ENCODE data around the gene ST3GAL3. TPM values are rescaled to one million over a fixed set of nuclear protein-coding genes. Genes with fewer than 3 reads are reported as not detected.

Gene ST3GAL3
- total RNA-seq, 4 donors from 2014 or later: 4.1 to 47.2 (median 19.0) TPM

- no peaks in the 10 kb centered on the region for H3K27me3 ChIP-seq
- H3K4me1 ChIP-seq: peaks cover 0 to 15% of the 10 kb centered on the region in 2 donors
- no peaks in the 10 kb centered on the region for H3K9me3 ChIP-seq
- intact Hi-C loops (cut with DNase I; ENCODE audit: low total_unique reads): no loop called here
- DNase-seq: peak in 1 of 2 donors; percentile 43
- H3K4me3 ChIP-seq: peak overlapping the region; percentile 67 to 72
- H3K27ac ChIP-seq: peak overlapping the region; percentile 92 to 95
- H3K36me3 ChIP-seq: no peaks in the 10 kb centered on the region
- TF ChIP-seq POLR2A (IDR thresholded peaks at IDR 0.05): no peak
- TF ChIP-seq, protein P1, sequence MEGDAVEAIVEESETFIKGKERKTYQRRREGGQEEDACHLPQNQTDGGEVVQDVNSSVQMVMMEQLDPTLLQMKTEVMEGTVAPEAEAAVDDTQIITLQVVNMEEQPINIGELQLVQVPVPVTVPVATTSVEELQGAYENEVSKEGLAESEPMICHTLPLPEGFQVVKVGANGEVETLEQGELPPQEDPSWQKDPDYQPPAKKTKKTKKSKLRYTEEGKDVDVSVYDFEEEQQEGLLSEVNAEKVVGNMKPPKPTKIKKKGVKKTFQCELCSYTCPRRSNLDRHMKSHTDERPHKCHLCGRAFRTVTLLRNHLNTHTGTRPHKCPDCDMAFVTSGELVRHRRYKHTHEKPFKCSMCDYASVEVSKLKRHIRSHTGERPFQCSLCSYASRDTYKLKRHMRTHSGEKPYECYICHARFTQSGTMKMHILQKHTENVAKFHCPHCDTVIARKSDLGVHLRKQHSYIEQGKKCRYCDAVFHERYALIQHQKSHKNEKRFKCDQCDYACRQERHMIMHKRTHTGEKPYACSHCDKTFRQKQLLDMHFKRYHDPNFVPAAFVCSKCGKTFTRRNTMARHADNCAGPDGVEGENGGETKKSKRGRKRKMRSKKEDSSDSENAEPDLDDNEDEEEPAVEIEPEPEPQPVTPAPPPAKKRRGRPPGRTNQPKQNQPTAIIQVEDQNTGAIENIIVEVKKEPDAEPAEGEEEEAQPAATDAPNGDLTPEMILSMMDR (IDR thresholded peaks at IDR 0.05): no peak
Measured at GRCh38 chr1:43947061-43947873, 239.9 kb downstream of the ST3GAL3 start.

GRCh38 chr1:43947874-43948437, 240.6 kb downstream of the ST3GAL3 start:
- no peak for DNase-seq
- peaks cover 0 to 15% of the 10 kb centered on the region in 2 donors for H3K4me1 ChIP-seq
- no peak overlapping the region for H3K27ac ChIP-seq
- no peaks in the 10 kb centered on the region for H3K27me3 ChIP-seq
- intact Hi-C loops (cut with DNase I; ENCODE audit: low total_unique reads): no loop called here
- peak overlapping the region; percentile 67 to 72 for H3K4me3 ChIP-seq
- TF ChIP-seq, protein P1 (IDR thresholded peaks at IDR 0.05): no peak
- no peak for TF ChIP-seq POLR2A (IDR thresholded peaks at IDR 0.05)
- H3K36me3 ChIP-seq: no peaks in the 10 kb centered on the region
- no peaks in the 10 kb centered on the region for H3K9me3 ChIP-seq

DNA sequence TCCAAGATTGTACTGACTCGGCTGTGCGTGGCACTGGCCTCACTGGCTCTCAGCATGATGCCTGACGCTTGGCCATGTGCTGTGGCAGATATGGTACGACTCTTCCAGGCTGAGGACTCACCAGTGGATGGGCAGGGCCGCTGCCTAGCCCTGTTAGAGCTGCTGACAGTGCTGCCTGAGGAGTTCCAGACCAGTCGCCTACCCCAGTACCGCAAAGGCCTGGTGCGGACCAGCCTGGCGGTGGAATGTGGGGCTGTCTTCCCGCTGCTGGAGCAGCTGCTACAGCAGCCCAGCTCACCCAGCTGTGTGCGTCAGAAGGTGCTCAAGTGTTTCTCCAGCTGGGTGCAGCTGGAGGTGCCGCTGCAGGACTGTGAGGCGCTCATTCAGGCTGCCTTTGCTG, 242.3 kb downstream of the ST3GAL3 start:
- intact Hi-C loops (cut with DNase I; ENCODE audit: low total_unique reads): no loop called here
- H3K4me1 ChIP-seq: peaks cover 0 to 15% of the 10 kb centered on the region in 2 donors

GRCh38 chr1:43951021-43951985, 244.0 kb downstream of the ST3GAL3 start:
- H3K9me3 ChIP-seq: no peaks in the 10 kb centered on the region
- H3K27ac ChIP-seq: no peak overlapping the region
- intact Hi-C loops (cut with DNase I; ENCODE audit: low total_unique reads): no loop called here
- no peak overlapping the region for H3K4me3 ChIP-seq
- peaks cover 0 to 15% of the 10 kb centered on the region in 2 donors for H3K4me1 ChIP-seq
- no peaks in the 10 kb centered on the region for H3K36me3 ChIP-seq
- no peaks in the 10 kb centered on the region for H3K27me3 ChIP-seq
- no peak for TF ChIP-seq POLR2A (IDR thresholded peaks at IDR 0.05)
- TF ChIP-seq, protein P1 (IDR thresholded peaks at IDR 0.05): no peak
- no peak for DNase-seq

More for the DNA sequence above, 242.3 kb downstream of the ST3GAL3 start:
- H3K27ac ChIP-seq: no peak overlapping the region
- TF ChIP-seq, protein P1 (IDR thresholded peaks at IDR 0.05): no peak
- no peak for TF ChIP-seq POLR2A (IDR thresholded peaks at IDR 0.05)
- H3K9me3 ChIP-seq: no peaks in the 10 kb centered on the region
- DNase-seq: no peak
- H3K27me3 ChIP-seq: no peaks in the 10 kb centered on the region
- H3K4me3 ChIP-seq: no peak overlapping the region
- no peaks in the 10 kb centered on the region for H3K36me3 ChIP-seq

Measured in uterus (tissue), 4 donors.